ENCODE data around the gene CPED1.

- TF ChIP-seq, protein P1, sequence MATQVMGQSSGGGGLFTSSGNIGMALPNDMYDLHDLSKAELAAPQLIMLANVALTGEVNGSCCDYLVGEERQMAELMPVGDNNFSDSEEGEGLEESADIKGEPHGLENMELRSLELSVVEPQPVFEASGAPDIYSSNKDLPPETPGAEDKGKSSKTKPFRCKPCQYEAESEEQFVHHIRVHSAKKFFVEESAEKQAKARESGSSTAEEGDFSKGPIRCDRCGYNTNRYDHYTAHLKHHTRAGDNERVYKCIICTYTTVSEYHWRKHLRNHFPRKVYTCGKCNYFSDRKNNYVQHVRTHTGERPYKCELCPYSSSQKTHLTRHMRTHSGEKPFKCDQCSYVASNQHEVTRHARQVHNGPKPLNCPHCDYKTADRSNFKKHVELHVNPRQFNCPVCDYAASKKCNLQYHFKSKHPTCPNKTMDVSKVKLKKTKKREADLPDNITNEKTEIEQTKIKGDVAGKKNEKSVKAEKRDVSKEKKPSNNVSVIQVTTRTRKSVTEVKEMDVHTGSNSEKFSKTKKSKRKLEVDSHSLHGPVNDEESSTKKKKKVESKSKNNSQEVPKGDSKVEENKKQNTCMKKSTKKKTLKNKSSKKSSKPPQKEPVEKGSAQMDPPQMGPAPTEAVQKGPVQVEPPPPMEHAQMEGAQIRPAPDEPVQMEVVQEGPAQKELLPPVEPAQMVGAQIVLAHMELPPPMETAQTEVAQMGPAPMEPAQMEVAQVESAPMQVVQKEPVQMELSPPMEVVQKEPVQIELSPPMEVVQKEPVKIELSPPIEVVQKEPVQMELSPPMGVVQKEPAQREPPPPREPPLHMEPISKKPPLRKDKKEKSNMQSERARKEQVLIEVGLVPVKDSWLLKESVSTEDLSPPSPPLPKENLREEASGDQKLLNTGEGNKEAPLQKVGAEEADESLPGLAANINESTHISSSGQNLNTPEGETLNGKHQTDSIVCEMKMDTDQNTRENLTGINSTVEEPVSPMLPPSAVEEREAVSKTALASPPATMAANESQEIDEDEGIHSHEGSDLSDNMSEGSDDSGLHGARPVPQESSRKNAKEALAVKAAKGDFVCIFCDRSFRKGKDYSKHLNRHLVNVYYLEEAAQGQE (IDR thresholded peaks at IDR 0.05; ENCODE audit: unreplicated experiment): no peak
- TF ChIP-seq, protein P2, sequence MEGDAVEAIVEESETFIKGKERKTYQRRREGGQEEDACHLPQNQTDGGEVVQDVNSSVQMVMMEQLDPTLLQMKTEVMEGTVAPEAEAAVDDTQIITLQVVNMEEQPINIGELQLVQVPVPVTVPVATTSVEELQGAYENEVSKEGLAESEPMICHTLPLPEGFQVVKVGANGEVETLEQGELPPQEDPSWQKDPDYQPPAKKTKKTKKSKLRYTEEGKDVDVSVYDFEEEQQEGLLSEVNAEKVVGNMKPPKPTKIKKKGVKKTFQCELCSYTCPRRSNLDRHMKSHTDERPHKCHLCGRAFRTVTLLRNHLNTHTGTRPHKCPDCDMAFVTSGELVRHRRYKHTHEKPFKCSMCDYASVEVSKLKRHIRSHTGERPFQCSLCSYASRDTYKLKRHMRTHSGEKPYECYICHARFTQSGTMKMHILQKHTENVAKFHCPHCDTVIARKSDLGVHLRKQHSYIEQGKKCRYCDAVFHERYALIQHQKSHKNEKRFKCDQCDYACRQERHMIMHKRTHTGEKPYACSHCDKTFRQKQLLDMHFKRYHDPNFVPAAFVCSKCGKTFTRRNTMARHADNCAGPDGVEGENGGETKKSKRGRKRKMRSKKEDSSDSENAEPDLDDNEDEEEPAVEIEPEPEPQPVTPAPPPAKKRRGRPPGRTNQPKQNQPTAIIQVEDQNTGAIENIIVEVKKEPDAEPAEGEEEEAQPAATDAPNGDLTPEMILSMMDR (conservative IDR thresholded peaks at IDR 0.05; ENCODE audit: low read depth in 2 of 2): no peak
- no peak for TF ChIP-seq CREB1 (CRISPR knock-in tag; IDR thresholded peaks at IDR 0.05; ENCODE audit: low read depth)
- no peak for TF ChIP-seq ZNF114 (CRISPR knock-in tag; IDR thresholded peaks at IDR 0.05)
- no peak for TF ChIP-seq JUNB (IDR thresholded peaks at IDR 0.05; ENCODE audit: unreplicated experiment)
- no peak for TF ChIP-seq POLR2AphosphoS5 (IDR thresholded peaks at IDR 0.05; ENCODE audit: low read depth)
- no peak for TF ChIP-seq ZNF331 (CRISPR knock-in tag; IDR thresholded peaks at IDR 0.05; ENCODE audit: low read depth)
- TF ChIP-seq EZH2 (IDR thresholded peaks at IDR 0.05; ENCODE audit: low read depth, unreplicated experiment): no peak
- no peak for TF ChIP-seq ETS1 (IDR thresholded peaks at IDR 0.05)
- no peak for TF ChIP-seq EZH2phosphoT487 (IDR thresholded peaks at IDR 0.05; ENCODE audit: unreplicated experiment)
- no peak for TF ChIP-seq STAT1 (IDR thresholded peaks at IDR 0.05; ENCODE audit: unreplicated experiment)
These were observed 4.1 kb upstream of the CPED1 start for GRCh38 chr7:120984406-120984805.

Measured in GM23338 (cell line).